Effector memory CD8-positive, alpha-beta T cell (primary cell): ENCODE measurements around the gene SPAG8.

Experiments used
- ATAC-seq: fragments of 150-1000 bp; cut with Tn5 transposase; replicated peaks from 2 replicates; pipeline ENCODE4 v1.10.0; 2021; ENCODE audit warnings: mild to moderate bottlenecking, moderate library complexity
- DNase-seq, 3 experiments: peaks; one replicate each; pipeline ENCODE4 v3.0.0; 2021
- H3K27ac Mint-ChIP-seq, 2 donors: one replicate each; pipeline ENCODE4 v1.8.0; 2022; ENCODE audit warnings: mild to moderate bottlenecking in 2 of 2, mixed read lengths in 2 of 2, moderate library complexity in 2 of 2
- H3K27me3 Mint-ChIP-seq, 2 donors: one replicate each; pipeline ENCODE4 v1.8.0; 2022; ENCODE audit warnings: mixed read lengths in 2 of 2
- H3K36me3 Mint-ChIP-seq: one replicate; pipeline ENCODE4 v1.8.0; 2022; ENCODE audit warnings: mild to moderate bottlenecking, moderate library complexity, mixed read lengths; ENCODE audit not compliant: insufficient read depth
- H3K4me1 Mint-ChIP-seq, 2 donors: one replicate each; pipeline ENCODE4 v1.8.0; 2022; ENCODE audit warnings: low read depth in 2 of 2, mixed read lengths in 2 of 2
- H3K4me3 Mint-ChIP-seq, 2 donors: one replicate each; pipeline ENCODE4 v1.8.0; 2022; ENCODE audit warnings: mild to moderate bottlenecking in 2 of 2, mixed read lengths in 2 of 2, moderate library complexity in 2 of 2
- H3K9me3 Mint-ChIP-seq, 2 donors: one replicate each; pipeline ENCODE4 v1.8.0; 2022; ENCODE audit warnings: mixed read lengths in 2 of 2

The SPAG8 gene

DNA sequence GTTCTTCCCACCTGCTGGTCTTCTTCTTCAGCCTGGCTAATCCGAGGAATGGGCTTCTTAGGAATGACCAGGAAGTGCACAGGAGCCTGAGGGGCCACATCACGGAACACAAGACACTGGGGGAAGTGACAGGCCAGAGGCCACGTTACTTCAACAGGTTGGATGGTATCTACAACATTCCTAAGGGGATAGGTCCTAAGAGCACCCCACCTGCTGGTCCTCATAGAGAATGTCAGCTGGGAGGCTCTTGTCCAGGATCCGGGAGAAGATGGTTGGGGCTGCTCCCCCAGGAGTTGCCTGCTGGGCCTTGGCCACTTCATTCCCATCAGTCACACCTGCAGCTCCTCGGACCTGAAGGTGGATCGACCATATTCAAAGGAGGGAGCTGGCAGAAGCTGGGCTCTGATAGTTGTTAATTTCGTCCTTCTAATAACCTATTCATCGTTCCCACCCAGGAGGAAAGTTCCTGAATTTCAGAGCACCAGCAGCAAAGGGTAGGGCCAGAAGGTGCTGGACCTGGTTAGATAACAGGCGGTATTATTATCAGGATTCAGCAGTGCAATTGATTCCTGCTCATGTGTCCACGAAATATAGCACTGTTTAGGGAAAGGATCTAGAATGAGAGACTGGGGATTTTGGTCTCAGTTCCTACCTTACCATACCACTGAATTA lies 1.5 kb upstream of the SPAG8 start:
- DNase-seq (no peak), ATAC-seq (no peak)
- peaks cover 0 to 6% of the 10 kb centered on the region in 2 donors for H3K27me3 Mint-ChIP-seq
- peaks cover 20% of the 10 kb centered on the region for H3K36me3 Mint-ChIP-seq
- H3K4me3 Mint-ChIP-seq = peak overlapping the region; percentile 83 to 92
- peaks cover 0 to 1% of the 10 kb centered on the region in 2 donors for H3K9me3 Mint-ChIP-seq
- H3K27ac Mint-ChIP-seq = peak overlapping the region; percentile 85 to 87
- H3K4me1 Mint-ChIP-seq = peaks cover 28 to 29% of the 10 kb centered on the region in 2 donors

DNA sequence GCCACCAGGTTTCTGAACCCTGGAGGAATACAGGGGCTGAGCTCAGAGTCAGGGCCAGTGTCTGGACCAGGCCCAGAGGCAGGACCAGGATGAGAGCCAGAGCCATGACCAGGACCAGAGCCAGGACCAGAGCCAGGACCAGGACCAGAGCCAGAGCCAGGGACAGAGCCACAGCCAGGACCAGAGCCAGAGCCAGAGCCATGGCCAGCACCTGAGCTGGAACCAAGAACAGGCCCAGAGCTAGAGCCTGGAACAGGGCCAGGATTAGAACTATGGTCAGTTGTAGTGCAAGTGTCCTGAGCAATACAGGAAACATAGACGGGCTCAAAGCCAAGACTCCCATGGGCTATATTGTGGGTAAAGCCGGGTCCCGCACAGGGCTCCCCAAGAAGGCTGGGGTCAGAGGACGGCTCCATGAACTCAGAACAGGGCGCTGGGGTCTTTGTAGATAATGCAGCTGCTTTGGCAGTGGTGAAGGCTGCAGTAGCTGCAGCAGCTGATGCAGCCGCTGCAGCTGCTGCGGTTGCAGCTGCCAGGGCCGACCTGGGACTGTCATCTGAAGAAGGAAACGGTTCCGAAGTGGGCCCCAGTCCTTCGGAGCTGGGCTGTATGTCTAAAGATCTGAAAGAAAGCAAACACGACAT lies 559 bp downstream of the SPAG8 start:
- Mint-ChIP-seq H3K9me3 (peaks cover 0 to 1% of the 10 kb centered on the region in 2 donors), H3K27me3 (no peaks in the 10 kb centered on the region), H3K4me3 (peak overlapping the region; percentile 83 to 84), H3K4me1 (peaks cover 28 to 29% of the 10 kb centered on the region in 2 donors), H3K36me3 (peaks cover 20% of the 10 kb centered on the region), H3K27ac (peak overlapping the region; percentile 91 to 92)
- DNase-seq (no peak), ATAC-seq (no peak)

DNA sequence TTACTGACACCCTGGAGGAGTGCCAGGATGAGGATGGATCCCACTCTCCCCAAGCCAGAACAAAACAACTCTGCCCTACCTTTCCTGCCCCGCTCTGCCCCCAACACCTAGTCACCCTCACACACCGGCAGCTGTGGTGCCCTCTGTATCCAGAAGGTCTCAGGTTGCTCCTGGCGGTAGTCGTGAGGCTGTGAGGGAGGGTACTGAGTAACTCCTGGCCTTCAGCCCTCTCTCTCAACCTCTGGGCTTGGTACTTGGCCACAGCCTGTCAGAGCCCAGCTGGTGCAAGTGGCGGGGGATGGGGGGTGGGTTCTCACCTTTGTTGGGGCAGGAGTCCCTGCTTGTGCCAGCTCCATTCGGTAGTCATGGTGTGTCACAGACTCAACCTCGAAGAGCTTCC lies 1.9 kb downstream of the SPAG8 start:
- DNase-seq (no peak), ATAC-seq (no peak)
- H3K4me3 Mint-ChIP-seq = no peak overlapping the region
- H3K9me3 Mint-ChIP-seq = no peaks in the 10 kb centered on the region
- peaks cover 9% of the 10 kb centered on the region for H3K36me3 Mint-ChIP-seq
- no peaks in the 10 kb centered on the region for H3K27me3 Mint-ChIP-seq
- H3K27ac Mint-ChIP-seq = no peak overlapping the region
- H3K4me1 Mint-ChIP-seq = peaks cover 21 to 25% of the 10 kb centered on the region in 2 donors

DNA sequence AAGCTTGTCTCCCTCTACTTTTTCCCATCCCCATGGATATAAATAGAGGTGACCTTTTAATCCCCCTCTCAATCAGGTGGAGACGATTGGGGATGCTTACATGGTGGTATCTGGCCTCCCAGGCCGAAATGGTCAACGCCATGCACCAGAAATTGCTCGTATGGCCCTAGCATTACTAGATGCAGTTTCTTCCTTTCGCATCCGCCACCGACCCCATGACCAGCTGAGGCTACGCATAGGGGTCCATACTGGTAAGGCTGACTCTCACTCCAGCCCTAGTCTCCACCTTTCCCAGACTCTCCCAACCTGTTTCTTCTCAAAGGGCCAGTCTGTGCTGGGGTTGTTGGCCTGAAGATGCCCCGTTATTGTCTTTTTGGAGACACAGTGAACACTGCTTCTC lies 3.6 kb downstream of the SPAG8 start:
- Mint-ChIP-seq H3K4me3 (no peak overlapping the region), H3K27ac (no peak overlapping the region), H3K4me1 (peaks cover 14 to 20% of the 10 kb centered on the region in 2 donors), H3K9me3 (no peaks in the 10 kb centered on the region), H3K36me3 (peaks cover 8% of the 10 kb centered on the region), H3K27me3 (no peaks in the 10 kb centered on the region)
- DNase-seq (no peak), ATAC-seq (no peak)

DNA sequence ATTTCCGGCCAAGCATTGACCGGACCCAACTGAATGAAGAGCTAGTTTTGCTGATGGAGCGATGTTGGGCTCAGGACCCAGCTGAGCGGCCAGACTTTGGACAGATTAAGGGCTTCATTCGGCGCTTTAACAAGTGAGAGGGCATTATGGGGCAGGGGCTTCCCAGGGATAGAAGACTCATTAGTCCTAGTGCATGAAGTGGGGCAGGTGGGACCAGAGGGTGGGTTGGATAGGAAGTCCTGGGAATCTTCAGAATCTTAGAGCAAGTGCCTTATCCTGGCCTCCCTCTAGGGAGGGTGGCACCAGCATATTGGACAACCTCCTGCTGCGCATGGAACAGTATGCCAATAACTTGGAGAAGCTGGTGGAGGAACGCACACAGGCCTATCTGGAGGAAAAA lies 6.0 kb downstream of the SPAG8 start:
- DNase-seq (no peak), ATAC-seq (no peak)
- Mint-ChIP-seq H3K36me3 (peaks cover 9% of the 10 kb centered on the region), H3K27ac (no peak overlapping the region), H3K4me3 (no peak overlapping the region), H3K27me3 (no peaks in the 10 kb centered on the region), H3K9me3 (no peaks in the 10 kb centered on the region), H3K4me1 (peaks cover 0 to under 1% of the 10 kb centered on the region in 2 donors)

DNA sequence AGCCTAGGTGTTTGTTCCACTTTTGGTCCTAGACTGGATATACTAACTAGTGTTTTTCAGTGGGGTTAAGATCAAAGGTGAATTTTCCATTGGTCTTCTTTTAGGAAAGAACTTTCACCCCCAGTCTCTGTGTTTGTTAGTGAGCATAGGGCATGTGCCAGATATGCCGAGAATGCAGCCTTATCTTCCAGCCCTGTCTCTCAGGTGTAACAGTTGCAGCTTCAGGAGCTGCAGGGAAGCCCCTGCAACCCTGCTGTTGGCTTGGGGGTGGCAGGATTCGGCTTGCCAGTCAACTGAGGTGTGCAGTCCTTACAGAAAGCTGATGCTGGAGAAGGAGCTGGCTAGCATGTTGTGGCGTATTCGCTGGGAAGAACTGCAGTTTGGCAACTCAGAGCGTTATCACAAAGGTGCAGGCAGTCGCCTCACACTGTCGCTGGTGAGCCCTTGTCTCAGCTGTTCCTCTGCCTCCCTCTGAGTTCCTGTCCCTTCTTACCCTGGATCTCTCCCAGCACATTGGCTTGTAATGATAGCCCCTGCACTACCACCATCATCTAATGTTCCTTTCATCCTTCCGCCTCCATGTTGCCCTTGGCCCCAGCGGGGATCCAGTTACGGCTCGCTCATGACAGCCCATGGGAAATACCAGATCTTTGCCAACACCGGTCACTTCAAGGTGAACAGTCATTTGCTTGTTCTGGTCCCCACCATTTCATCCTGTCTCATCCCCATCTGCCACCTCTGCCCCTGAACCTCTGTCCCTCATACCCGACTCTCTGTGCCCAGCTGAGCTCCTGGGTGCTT lies 10.5 kb downstream of the SPAG8 start:
- Mint-ChIP-seq H3K27me3 (no peaks in the 10 kb centered on the region), H3K27ac (no peak overlapping the region), H3K4me3 (no peak overlapping the region), H3K9me3 (no peaks in the 10 kb centered on the region), H3K4me1 (no peaks in the 10 kb centered on the region), H3K36me3 (peaks cover 9% of the 10 kb centered on the region)
- DNase-seq = no peak
- no peak for ATAC-seq

DNA sequence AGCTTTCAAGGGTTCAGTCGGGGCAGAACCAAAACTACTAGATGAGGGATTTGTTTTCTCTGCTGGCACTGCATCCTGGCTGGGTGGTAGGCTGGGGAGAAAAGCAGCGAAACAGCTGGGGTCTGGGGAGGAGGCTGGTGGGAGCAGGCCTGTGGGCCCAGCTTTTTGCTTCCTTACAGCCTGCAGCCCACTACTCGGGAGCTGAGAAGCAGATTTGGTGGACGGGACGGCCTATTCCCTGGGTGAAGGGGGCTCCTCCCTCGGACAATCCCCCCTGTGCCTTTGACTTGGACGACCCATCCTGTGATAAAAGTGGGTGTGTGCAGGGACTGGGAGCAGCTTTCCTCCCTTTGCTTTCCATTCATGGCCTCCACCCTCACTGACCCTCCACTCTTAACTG lies 11.5 kb downstream of the SPAG8 start:
- DNase-seq (no peak), ATAC-seq (no peak)
- no peaks in the 10 kb centered on the region for H3K4me1 Mint-ChIP-seq
- no peaks in the 10 kb centered on the region for H3K27me3 Mint-ChIP-seq
- H3K4me3 Mint-ChIP-seq = no peak overlapping the region
- peak overlapping the region in 1 of 2 donors; percentile 74 for H3K27ac Mint-ChIP-seq
- H3K9me3 Mint-ChIP-seq = no peaks in the 10 kb centered on the region
- H3K36me3 Mint-ChIP-seq = peaks cover 9% of the 10 kb centered on the region

DNA sequence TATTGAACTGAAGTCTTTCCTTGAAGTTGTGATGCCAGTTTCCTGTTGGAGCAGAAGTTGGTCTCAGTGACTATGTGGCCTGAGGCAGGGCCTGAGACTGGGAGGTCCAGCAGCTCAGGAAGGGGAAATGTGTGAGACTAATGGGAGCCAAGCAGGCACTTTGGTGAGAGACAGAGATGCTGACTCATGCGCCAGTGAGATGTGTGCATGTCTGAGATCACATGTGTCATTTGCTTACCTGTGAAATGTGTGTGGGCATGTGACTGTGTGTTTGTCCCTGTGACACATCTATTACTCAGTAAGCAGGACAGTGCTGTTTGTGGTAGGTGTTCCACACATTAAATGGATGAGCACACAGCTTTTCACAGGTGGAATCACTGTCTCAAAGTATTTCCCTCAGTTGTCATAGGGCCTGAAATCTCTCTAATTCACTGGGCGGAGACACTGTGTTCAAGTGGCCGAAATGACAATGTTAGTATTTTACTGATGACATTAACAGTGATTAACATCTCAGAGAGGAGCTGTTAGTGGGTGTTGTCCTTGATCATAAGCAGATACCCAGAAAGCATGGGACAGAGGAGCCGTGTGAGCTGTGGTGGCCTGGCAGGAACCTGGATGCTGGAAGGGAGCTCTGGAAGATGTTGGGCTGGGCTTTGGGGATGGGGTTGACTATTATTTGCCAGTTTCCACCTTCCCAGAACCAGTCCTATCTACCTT lies 13.2 kb downstream of the SPAG8 start:
- H3K27ac Mint-ChIP-seq = peak overlapping the region in 1 of 2 donors; percentile 15
- H3K36me3 Mint-ChIP-seq = peaks cover 9% of the 10 kb centered on the region
- ATAC-seq = no peak

DNA sequence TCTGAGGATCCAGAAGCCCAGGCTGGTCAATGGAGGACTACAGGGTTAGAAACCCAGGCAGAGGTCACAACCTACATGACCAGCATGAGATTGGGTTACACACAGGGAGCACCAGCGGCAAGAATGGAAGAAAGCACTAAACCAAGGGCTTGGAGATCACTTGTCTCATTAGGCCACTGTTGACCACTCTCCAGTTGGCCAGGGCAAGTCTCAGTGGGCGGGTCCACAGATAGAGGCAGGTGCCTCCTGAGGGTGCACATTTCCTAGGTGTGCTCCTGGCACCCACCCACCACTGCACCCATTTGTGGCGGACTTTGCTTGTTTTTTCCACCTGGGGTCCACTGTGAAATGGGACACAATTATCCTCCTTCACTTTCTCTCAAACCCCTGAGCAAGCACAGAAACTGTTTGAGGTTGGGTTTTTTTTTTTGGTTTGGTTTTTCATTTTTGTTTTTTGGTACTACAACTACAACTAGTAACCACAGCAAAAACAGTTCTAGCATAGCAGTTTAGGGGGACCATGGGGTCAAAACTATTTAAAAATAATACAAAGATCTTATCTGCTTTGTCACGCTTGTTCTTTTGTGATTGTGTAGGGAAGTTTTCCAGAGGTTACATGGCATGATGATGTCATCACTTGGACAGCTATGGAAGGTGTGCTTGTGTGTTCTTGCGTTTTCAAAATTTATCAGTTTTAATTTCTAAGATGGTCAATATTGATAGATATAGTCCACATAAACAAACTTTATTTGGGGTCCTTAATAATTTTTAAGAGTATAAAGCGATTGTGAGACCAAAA lies 14.6 kb downstream of the SPAG8 start:
- Mint-ChIP-seq H3K4me1 (peaks cover 2 to 7% of the 10 kb centered on the region in 2 donors), H3K27me3 (no peaks in the 10 kb centered on the region), H3K36me3 (no peaks in the 10 kb centered on the region), H3K9me3 (no peaks in the 10 kb centered on the region), H3K4me3 (no peak overlapping the region), H3K27ac (no peak overlapping the region)
- no peak for ATAC-seq
- no peak for DNase-seq

More for the DNA sequence above, 13.2 kb downstream of the SPAG8 start:
- no peaks in the 10 kb centered on the region for H3K9me3 Mint-ChIP-seq
- H3K4me3 Mint-ChIP-seq = no peak overlapping the region
- H3K27me3 Mint-ChIP-seq = no peaks in the 10 kb centered on the region
- H3K4me1 Mint-ChIP-seq = no peaks in the 10 kb centered on the region
- DNase-seq = no peak

DNA sequence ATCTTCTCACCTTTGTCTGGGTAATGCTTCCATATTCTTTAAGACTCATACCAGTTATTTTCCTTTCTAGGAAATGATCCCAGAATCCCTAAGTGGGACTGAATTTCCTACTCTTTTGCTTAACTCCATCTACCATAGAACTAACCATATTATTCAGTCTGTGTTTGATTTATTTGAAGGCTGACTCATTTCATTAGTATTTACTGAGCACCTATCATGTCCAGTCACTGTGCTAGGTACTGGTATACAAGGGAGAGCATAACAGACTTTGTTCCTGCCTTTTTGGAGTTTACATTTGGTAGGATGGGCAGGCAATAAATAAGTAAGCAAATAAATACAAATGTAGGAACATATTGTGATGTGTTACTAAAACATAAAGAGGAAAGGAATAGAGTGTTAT lies 16.4 kb downstream of the SPAG8 start:
- no peak for DNase-seq
- H3K9me3 Mint-ChIP-seq = no peaks in the 10 kb centered on the region
- no peak overlapping the region for H3K4me3 Mint-ChIP-seq
- peaks cover 5 to 7% of the 10 kb centered on the region in 2 donors for H3K4me1 Mint-ChIP-seq
- H3K27me3 Mint-ChIP-seq = no peaks in the 10 kb centered on the region
- H3K36me3 Mint-ChIP-seq = no peaks in the 10 kb centered on the region
- no peak for ATAC-seq
- H3K27ac Mint-ChIP-seq = no peak overlapping the region

DNA sequence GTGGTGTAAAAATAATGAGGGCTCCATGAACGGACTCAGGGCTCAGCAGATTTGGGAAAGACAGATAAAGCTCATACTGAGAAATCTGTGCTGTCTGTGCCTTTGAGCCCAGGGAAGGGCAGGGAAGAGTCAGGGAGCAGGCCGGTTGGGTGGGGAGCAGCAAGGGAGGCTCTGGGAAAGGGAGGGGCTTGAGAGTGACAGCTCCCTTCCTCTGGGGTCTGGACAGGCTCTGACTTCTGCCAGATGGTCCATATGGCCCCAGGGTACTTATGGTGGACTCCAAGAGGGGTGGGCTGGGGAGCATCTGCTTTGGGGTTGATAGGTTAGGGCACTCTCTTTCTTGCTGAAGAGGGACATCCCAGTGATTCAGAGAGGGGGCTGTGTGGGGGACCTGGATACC lies 18.6 kb downstream of the SPAG8 start:
- peak overlapping the region; percentile 64 to 74 for H3K27ac Mint-ChIP-seq
- DNase-seq (no peak), ATAC-seq (no peak)

DNA sequence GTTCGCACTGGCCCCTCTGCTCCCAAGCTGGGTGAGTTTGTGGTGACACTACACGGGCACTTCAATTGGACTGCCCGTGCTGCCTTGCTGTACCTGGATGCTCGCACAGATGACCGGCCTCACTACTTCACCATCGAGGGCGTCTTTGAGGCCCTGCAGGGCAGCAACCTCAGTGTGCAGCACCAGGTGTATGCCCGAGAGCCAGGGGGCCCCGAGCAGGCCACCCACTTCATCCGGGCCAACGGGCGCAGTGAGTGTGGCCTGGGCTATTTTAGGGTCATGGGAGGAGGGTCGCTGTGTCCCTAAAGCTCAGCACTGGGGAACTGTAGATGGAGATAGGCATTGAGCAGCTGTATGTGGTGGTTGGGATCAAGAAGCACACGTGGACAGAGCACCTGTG lies 19.2 kb downstream of the SPAG8 start:
- no peaks in the 10 kb centered on the region for H3K9me3 Mint-ChIP-seq
- H3K36me3 Mint-ChIP-seq = peaks cover 9% of the 10 kb centered on the region
- no peaks in the 10 kb centered on the region for H3K27me3 Mint-ChIP-seq
- peaks cover 9 to 12% of the 10 kb centered on the region in 2 donors for H3K4me1 Mint-ChIP-seq
- peak overlapping the region; percentile 64 to 74 for H3K27ac Mint-ChIP-seq
- H3K4me3 Mint-ChIP-seq = no peak overlapping the region
- no peak for ATAC-seq
- DNase-seq = no peak

More for the DNA sequence above, 18.6 kb downstream of the SPAG8 start:
- Mint-ChIP-seq H3K9me3 (no peaks in the 10 kb centered on the region), H3K4me1 (peaks cover 9 to 12% of the 10 kb centered on the region in 2 donors), H3K4me3 (no peak overlapping the region), H3K27me3 (no peaks in the 10 kb centered on the region), H3K36me3 (peaks cover 6% of the 10 kb centered on the region)
